ENCODE data around the gene KRT34.

KRT34 gene

GRCh38 chr17:41331606-41332005 lies 50.5 kb downstream of the KRT34 start:
- DNase-seq (ENCODE audit: low read depth): no peak

GRCh38 chr17:41329279-41329948 lies 52.7 kb downstream of the KRT34 start:
- DNase-seq (ENCODE audit: low read depth): no peak

GRCh38 chr17:41328207-41328606 lies 53.9 kb downstream of the KRT34 start:
- DNase-seq (ENCODE audit: low read depth): no peak

All from activated gamma-delta T cell treated with anti-CD3 and anti-CD28 coated beads, Interleukin-2, amount 50 U/mL, for 16 hours (primary cell).